Kidney epithelial cell (primary cell): ENCODE measurements around the gene NCAPH2. TPM values are rescaled to one million over a fixed set of nuclear protein-coding genes. Genes with fewer than 3 reads are reported as not detected.

Source experiments
- DNase-seq: peaks from one replicate; pipeline ENCODE4 v3.0.0-alpha.2; 2010; ENCODE audit warnings: low read depth
- H3K27me3 ChIP-seq: 2 replicates; pipeline ENCODE4 v1.6.0; 2011; ENCODE audit warnings: low read length; ENCODE audit not compliant: control insufficient read depth, insufficient read depth
- H3K36me3 ChIP-seq: 2 replicates; pipeline ENCODE4 v1.5.1; 2011; ENCODE audit warnings: low read length; ENCODE audit not compliant: control insufficient read depth, insufficient read depth
- H3K4me3 ChIP-seq: 2 replicates; pipeline ENCODE4 v1.5.1; 2011; ENCODE audit warnings: low read depth, mild to moderate bottlenecking, control low read depth, low read length
- CTCF ChIP-seq: IDR thresholded peaks from 2 replicates; pipeline ENCODE4 v1.5.1; 2011; ENCODE audit warnings: mild to moderate bottlenecking, moderate library complexity, low read length, control low read depth, inconsistent platforms; ENCODE audit not compliant: insufficient read depth, poor library complexity, severe bottlenecking
- total RNA-seq: library from RNA; depleted of rRNA; stranded (reverse); fragments of >200 nt; gene quantifications from 2 replicates; pipeline ENCODE4 v1.2.3, GENCODE V29; 2015

Gene NCAPH2
- total RNA-seq, 1 donor from 2014 or later: 50.2 TPM

- no peak for TF ChIP-seq CTCF
- DNase-seq: no peak
- H3K4me3 ChIP-seq: no peak within 1 kb of the TSS
- peaks cover 6% of the 10 kb centered on the region for H3K27me3 ChIP-seq
- no peaks in the 10 kb centered on the region for H3K36me3 ChIP-seq
Measured at GRCh38 chr22:50486561-50487289, 21.3 kb upstream of the NCAPH2 start, which contains the start of gene MIOX. MIOX (plus strand) TSS chr22:50486859; CDS start chr22:50486898, 39 bp downstream.

GRCh38 chr22:50487290-50488005 is 20.6 kb upstream of the NCAPH2 start:
- no peak overlapping the region for H3K4me3 ChIP-seq
- H3K27me3 ChIP-seq: peaks cover 3% of the 10 kb centered on the region
- no peaks in the 10 kb centered on the region for H3K36me3 ChIP-seq
- no peak for DNase-seq
- TF ChIP-seq CTCF: no peak

- no peak for TF ChIP-seq CTCF
- no peak overlapping the region for H3K4me3 ChIP-seq
- DNase-seq: no peak
Measured at GRCh38 chr22:50488006-50488677, 19.9 kb upstream of the NCAPH2 start.

GRCh38 chr22:50488886-50489285 is 19.1 kb upstream of the NCAPH2 start:
- no peak for TF ChIP-seq CTCF
- DNase-seq: no peak
- H3K4me3 ChIP-seq: no peak overlapping the region
- H3K27me3 ChIP-seq: peaks cover 3% of the 10 kb centered on the region
- no peaks in the 10 kb centered on the region for H3K36me3 ChIP-seq

More at GRCh38 chr22:50488006-50488677, 19.9 kb upstream of the NCAPH2 start:
- H3K27me3 ChIP-seq: peaks cover 3% of the 10 kb centered on the region
- no peaks in the 10 kb centered on the region for H3K36me3 ChIP-seq

GRCh38 chr22:50489363-50490243 is 18.4 kb upstream of the NCAPH2 start:
- no peak overlapping the region for H3K4me3 ChIP-seq
- H3K36me3 ChIP-seq: no peaks in the 10 kb centered on the region
- no peak for TF ChIP-seq CTCF
- no peak for DNase-seq
- peaks cover 3% of the 10 kb centered on the region for H3K27me3 ChIP-seq
